ENCODE measurements around the gene GPBP1L1. TPM values are rescaled to one million over a fixed set of nuclear protein-coding genes. Genes with fewer than 3 reads are reported as not detected.
A peak's percentile ranks its signal among the peaks of the same experiment; 100 is the strongest.
"Not testable (repeated sequence)": the region's sequence is repeated elsewhere in the genome, so short reads cannot be mapped to it uniquely, and the experiment has no call there.

The GPBP1L1 gene
- polyA plus RNA-seq, 3 donors: 101 to 123 (median 119) TPM

- peak; percentile 81 to 91 (median 86) for DNase-seq (ENCODE audit: extremely low read depth in 1 of 11, low read depth in 9 of 11, low spot score in 4 of 11)
Observed at GRCh38 chr1:45687754-45688740, 1.7 kb upstream of the GPBP1L1 start, which contains the start of gene TMEM69. Gene TMEM69, plus strand, starts transcription at chr1:45688181. Its CDS starts 2,888 bp downstream, at chr1:45691069.

GRCh38 chr1:45687014-45687753 is 851 bp upstream of the GPBP1L1 start:
- DNase-seq (ENCODE audit: extremely low read depth in 1 of 11, low read depth in 9 of 11, low spot score in 4 of 11): peak; percentile 95 to 99 (median 98)

- DNase-seq (ENCODE audit: extremely low read depth in 1 of 11, low read depth in 9 of 11, low spot score in 4 of 11): peak in 8 of 11 donors; percentile 42 to 74 (median 57)
Observed at GRCh38 chr1:45686015-45686287, 382 bp downstream of the GPBP1L1 start.

- DNase-seq (ENCODE audit: extremely low read depth in 1 of 11, low read depth in 9 of 11, low spot score in 4 of 11): peak in 6 of 11 donors; percentile 3 to 63 (median 13)
Observed at GRCh38 chr1:45685308-45686014, 872 bp downstream of the GPBP1L1 start.

GRCh38 chr1:45684402-45684801 is 1.9 kb downstream of the GPBP1L1 start:
- no peak for DNase-seq (ENCODE audit: extremely low read depth in 1 of 11, low read depth in 9 of 11, low spot score in 4 of 11)

GRCh38 chr1:45682942-45683341 is 3.4 kb downstream of the GPBP1L1 start:
- no peak for DNase-seq (ENCODE audit: extremely low read depth in 1 of 11, low read depth in 9 of 11, low spot score in 4 of 11)

GRCh38 chr1:45679123-45679522 is 7.2 kb downstream of the GPBP1L1 start:
- no peak for DNase-seq (ENCODE audit: extremely low read depth in 1 of 11, low read depth in 9 of 11, low spot score in 4 of 11)

- DNase-seq (ENCODE audit: extremely low read depth in 1 of 11, low read depth in 9 of 11, low spot score in 4 of 11): no peak
Observed at GRCh38 chr1:45678489-45678888, 7.8 kb downstream of the GPBP1L1 start.

GRCh38 chr1:45677751-45678245 is 8.5 kb downstream of the GPBP1L1 start:
- DNase-seq (ENCODE audit: extremely low read depth in 1 of 11, low read depth in 9 of 11, low spot score in 4 of 11): no peak

GRCh38 chr1:45676553-45676952 is 9.8 kb downstream of the GPBP1L1 start:
- DNase-seq (ENCODE audit: extremely low read depth in 1 of 11, low read depth in 9 of 11, low spot score in 4 of 11): not testable (repeated sequence)

- DNase-seq (ENCODE audit: extremely low read depth in 1 of 11, low read depth in 9 of 11, low spot score in 4 of 11): no peak
Observed at GRCh38 chr1:45674478-45674877, 11.9 kb downstream of the GPBP1L1 start.

GRCh38 chr1:45673956-45674355 is 12.4 kb downstream of the GPBP1L1 start:
- no peak for DNase-seq (ENCODE audit: extremely low read depth in 1 of 11, low read depth in 9 of 11, low spot score in 4 of 11)

- no peak for DNase-seq (ENCODE audit: extremely low read depth in 1 of 11, low read depth in 9 of 11, low spot score in 4 of 11)
Observed at GRCh38 chr1:45669859-45670655, 16.3 kb downstream of the GPBP1L1 start.

- no peak for DNase-seq (ENCODE audit: extremely low read depth in 1 of 11, low read depth in 9 of 11, low spot score in 4 of 11)
Observed at GRCh38 chr1:45669379-45669778, 17.0 kb downstream of the GPBP1L1 start.

- DNase-seq (ENCODE audit: extremely low read depth in 1 of 11, low read depth in 9 of 11, low spot score in 4 of 11): no peak
Observed at GRCh38 chr1:45668526-45668925, 17.8 kb downstream of the GPBP1L1 start.

GRCh38 chr1:45667321-45668111 is 18.8 kb downstream of the GPBP1L1 start:
- no peak for DNase-seq (ENCODE audit: extremely low read depth in 1 of 11, low read depth in 9 of 11, low spot score in 4 of 11)

- DNase-seq (ENCODE audit: extremely low read depth in 1 of 11, low read depth in 9 of 11, low spot score in 4 of 11): no peak
Observed at GRCh38 chr1:45666836-45667235, 19.5 kb downstream of the GPBP1L1 start.

GRCh38 chr1:45660336-45660735 is 26.0 kb downstream of the GPBP1L1 start:
- DNase-seq (ENCODE audit: extremely low read depth in 1 of 11, low read depth in 9 of 11, low spot score in 4 of 11): no peak
